HG02938 (cell line): Measurements from ENCODE around the gene PRDX4.
"Not testable (repeated sequence)": the region's sequence is repeated elsewhere in the genome, so short reads cannot be mapped to it uniquely, and the experiment has no call there.

Source experiments
- ATAC-seq: cut with Tn5 transposase; IDR thresholded peaks from one replicate; pipeline ENCODE4 v1.9.1; 2021; ENCODE audit warnings: mild to moderate bottlenecking, moderate library complexity; ENCODE audit not compliant: unreplicated experiment

Gene PRDX4

DNA sequence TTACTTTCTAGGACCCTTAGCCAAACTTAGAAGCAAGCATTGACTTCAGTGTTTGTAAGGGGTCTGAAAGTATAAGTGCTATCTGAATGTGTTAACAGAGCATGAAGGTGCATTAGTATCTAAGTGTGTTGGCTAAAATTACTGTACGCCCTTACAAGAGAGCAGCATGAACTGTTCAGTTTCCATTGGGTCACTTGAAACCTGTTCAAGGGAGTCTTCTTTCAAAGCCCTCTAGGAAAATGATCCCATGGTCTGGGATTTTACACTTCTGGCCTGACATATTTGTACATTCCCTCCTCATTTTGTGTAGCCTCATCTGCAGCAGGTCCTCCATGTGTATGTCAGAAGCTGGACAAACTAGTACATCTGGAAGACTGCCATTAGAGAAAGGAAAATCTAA, 3.2 kb downstream of the PRDX4 start:
- ATAC-seq = no peak

DNA sequence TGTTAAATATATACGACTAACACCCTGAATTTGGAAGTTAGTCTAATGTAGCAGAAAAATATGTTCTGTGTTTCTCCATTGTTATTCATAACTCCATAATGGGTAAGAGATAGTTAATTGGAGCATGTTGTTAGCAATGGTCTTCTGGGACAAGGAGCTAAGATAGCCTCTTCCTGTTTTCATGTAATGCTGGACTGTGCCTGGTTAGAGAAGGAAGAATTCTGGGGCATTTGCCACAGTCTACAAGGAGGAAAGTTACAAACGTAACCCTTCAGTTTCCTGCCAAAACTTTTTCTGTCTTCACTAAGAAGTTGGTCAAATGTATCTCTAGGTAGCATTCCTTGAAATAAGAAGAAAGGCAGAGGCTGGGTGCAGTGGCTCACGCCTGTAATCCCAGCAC, 5.8 kb downstream of the PRDX4 start:
- ATAC-seq = no peak

- ATAC-seq = not testable (repeated sequence)
Measured at GRCh38 chrX:23676486-23676885, 9.2 kb downstream of the PRDX4 start.

- ATAC-seq = no peak
Measured at GRCh38 chrX:23692166-23692565, 24.9 kb downstream of the PRDX4 start.

DNA sequence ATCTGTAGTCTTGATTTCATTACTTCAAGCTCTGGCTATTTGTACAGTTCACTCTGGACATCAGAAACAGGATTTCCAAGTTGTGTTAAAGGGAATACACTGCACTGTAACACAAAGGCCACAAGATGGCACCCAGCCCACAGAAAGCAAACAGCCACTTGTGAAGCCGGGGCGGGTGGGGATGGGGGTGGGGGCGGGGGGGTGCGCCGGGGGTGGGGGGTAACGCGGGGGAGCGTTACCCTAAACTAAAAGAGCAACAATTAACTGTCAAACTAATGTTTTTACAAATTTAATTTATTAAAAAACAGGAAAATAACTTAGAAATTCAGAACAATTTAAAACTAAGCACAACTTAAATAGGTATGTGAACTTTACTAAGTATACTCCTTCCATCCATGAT, 27.3 kb downstream of the PRDX4 start:
- ATAC-seq = peak; percentile 64

- ATAC-seq = peak; percentile 76
Measured at GRCh38 chrX:23699636-23700194, 32.4 kb downstream of the PRDX4 start.

DNA sequence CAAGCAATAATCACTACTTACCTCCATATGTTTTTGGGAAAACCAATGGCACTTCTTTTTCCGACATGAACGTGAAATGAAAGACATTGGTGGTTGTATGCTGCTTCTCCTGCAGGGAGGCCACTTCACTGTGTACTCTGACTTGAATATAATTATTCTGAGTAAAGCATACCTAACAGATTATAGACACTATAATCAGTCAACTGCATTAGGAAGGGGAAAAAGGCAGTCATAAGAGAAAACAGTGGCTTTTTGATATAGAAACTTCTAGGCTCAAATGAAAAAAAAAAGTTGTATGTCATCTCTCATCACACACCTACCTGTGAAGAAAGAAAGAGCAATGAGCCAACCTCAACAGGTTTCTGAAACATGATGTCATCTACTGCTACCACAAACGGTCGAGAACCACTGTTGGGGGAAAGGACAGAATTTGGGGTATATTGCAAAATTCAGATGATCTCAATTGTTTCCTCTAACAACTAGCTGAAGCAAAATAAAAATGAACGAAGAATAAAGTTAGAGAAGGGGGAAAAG, 37.4 kb downstream of the PRDX4 start:
- no peak for ATAC-seq

DNA sequence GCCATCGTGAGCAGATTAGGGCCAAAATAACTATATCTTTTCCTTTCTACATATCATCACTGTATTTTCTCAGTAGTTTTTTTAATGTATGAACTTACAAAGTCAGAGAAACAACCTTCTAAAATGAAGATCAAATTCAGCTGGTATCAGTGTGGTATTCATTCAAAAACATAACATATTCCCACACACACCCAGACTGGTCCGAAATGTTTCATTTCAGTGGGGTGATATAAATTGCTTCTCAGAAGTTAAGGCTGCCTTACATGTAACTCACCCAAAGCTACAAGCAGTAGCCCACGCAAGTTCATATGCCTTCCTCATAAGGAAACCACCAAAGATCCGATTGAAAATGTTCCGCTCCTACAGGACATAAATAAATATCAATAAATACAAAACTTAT, 37.9 kb downstream of the PRDX4 start:
- no peak for ATAC-seq

GRCh38 chrX:23720117-23720677, 52.9 kb downstream of the PRDX4 start:
- no peak for ATAC-seq

- ATAC-seq = no peak
Measured at GRCh38 chrX:23726191-23726590, 58.9 kb downstream of the PRDX4 start.

- no peak for ATAC-seq
Measured at GRCh38 chrX:23727206-23727605, 59.9 kb downstream of the PRDX4 start.

DNA sequence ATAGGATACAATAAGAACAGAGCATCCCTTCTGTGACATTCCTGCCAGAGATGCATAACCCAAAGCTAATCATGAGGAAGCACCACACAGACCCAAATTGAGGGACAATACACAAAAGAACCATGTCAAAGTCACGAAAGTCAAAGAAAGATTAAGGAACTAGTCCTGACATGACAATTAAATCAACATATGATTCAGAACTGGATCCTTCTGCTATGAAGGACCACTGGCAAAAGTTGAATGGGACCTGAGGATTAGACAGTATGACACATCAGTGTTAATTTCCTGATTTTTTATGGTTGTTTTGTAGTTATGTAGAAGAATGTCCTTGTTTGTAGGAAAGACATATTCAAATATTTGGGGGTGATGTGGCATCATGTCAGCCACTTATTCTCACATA, 61.9 kb downstream of the PRDX4 start:
- ATAC-seq = no peak

DNA sequence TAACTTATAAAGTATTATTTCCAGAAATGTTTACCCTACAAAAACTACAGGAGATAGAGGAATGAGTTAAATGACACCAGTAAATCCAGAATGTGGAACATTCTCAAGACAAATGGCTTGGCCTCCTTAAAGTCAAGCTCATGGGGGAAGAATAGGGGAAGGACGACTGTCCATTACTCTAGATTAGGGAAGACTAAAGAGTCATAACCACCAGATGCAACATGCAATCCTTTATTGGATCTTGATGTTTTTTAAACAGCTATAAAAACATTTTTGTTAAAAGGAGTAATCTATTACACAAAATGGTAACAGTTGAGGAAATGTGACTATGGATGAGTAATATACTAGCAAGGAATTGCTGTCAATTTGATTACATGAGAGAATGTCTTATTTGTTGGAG, 64.7 kb downstream of the PRDX4 start:
- no peak for ATAC-seq

DNA sequence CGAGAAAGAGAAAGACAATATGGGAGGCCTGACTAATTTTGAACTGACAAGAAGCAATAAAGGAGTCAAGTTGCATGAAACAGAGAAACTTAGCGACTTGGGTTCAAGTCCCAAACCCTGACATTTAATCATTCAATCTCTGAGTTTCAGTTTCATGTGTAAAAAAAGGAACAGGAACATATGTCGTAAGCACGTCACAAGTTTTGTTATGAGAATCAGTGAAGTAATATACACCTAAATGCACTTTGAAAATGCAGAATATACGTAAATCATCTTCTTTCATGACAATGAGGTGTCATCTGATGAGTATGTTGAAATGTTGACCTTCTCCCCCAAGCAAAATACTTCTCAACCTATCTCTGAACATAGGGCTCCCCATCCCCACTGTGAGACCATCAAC, 65.4 kb downstream of the PRDX4 start:
- peak; percentile 89 for ATAC-seq
